H9 (cell line): ENCODE results near the gene NADSYN1. TPM values are rescaled to one million over a fixed set of nuclear protein-coding genes. Genes with fewer than 3 reads are reported as not detected.
A peak's percentile ranks its signal among the peaks of the same experiment; 100 is the strongest.

ENCODE experiments used
- DNase-seq: peaks from one replicate; pipeline ENCODE4 v3.0.0-alpha.2; 2017
- H2AFZ ChIP-seq: one replicate; pipeline ENCODE4 v1.6.1; 2013; ENCODE audit warnings: mild to moderate bottlenecking, low read length, control low read depth, moderate library complexity
- H2AK5ac ChIP-seq: 2 replicates; pipeline ENCODE4 v1.6.1; 2013; ENCODE audit warnings: low read length, control low read depth, mixed read lengths; ENCODE audit not compliant: insufficient read length
- H2BK120ac ChIP-seq: one replicate; pipeline ENCODE4 v1.6.1; 2013; ENCODE audit warnings: low read depth, mild to moderate bottlenecking, low read length, control low read depth, inconsistent platforms; ENCODE audit not compliant: poor library complexity, severe bottlenecking
- H2BK12ac ChIP-seq: 2 replicates; pipeline ENCODE4 v1.6.1; 2013; ENCODE audit warnings: low read length, control low read depth, mixed read lengths, low read depth; ENCODE audit not compliant: insufficient read length
- H2BK15ac ChIP-seq: 2 replicates; pipeline ENCODE4 v1.6.1; 2013; ENCODE audit warnings: low read depth, low read length, control low read depth
- H2BK20ac ChIP-seq: one replicate; pipeline ENCODE4 v1.6.1; 2013; ENCODE audit warnings: low read depth, mild to moderate bottlenecking, low read length, control low read depth, inconsistent platforms; ENCODE audit not compliant: poor library complexity, severe bottlenecking
- H2BK5ac ChIP-seq: 2 replicates; pipeline ENCODE4 v1.6.1; 2013; ENCODE audit warnings: low read length, control low read depth, mixed read lengths; ENCODE audit not compliant: insufficient read length
- H3K14ac ChIP-seq: 2 replicates; pipeline ENCODE4 v1.6.1; 2013; ENCODE audit warnings: low read length, control low read depth; ENCODE audit not compliant: insufficient read depth
- H3K18ac ChIP-seq: 2 replicates; pipeline ENCODE4 v1.6.1; 2013; ENCODE audit warnings: low read depth, mild to moderate bottlenecking, mixed read lengths, low read length, control low read depth; ENCODE audit not compliant: insufficient read length
- H3K23ac ChIP-seq: 2 replicates; pipeline ENCODE4 v1.6.1; 2013; ENCODE audit warnings: low read length, control low read depth, mixed read lengths, low read depth; ENCODE audit not compliant: insufficient read length
- H3K23me2 ChIP-seq: 2 replicates; pipeline ENCODE4 v1.6.1; 2013; ENCODE audit warnings: low read depth, mild to moderate bottlenecking, mixed read lengths, low read length, control low read depth; ENCODE audit not compliant: insufficient read length, poor library complexity, severe bottlenecking
- H3K27ac ChIP-seq: 2 replicates; pipeline ENCODE4 v1.5.1; 2013; ENCODE audit warnings: low read length, control low read depth, mixed read lengths, low read depth; ENCODE audit not compliant: insufficient read length
- H3K27me3 ChIP-seq: 2 replicates; pipeline ENCODE4 v1.6.1; 2013; ENCODE audit warnings: low read length, control low read depth, inconsistent platforms; ENCODE audit not compliant: insufficient read depth
- H3K4ac ChIP-seq: 2 replicates; pipeline ENCODE4 v1.6.1; 2013; ENCODE audit warnings: low read depth, mild to moderate bottlenecking, control low read depth, inconsistent platforms, low read length, moderate library complexity
- H3K4me1 ChIP-seq: 2 replicates; pipeline ENCODE4 v1.6.1; 2013; ENCODE audit warnings: low read length, control low read depth, inconsistent platforms; ENCODE audit not compliant: insufficient read depth
- H3K4me2 ChIP-seq: 2 replicates; pipeline ENCODE4 v1.6.1; 2013; ENCODE audit warnings: low read length, control low read depth, mixed read lengths; ENCODE audit not compliant: insufficient read length, insufficient read depth
- H3K56ac ChIP-seq: 2 replicates; pipeline ENCODE4 v1.6.1; 2013; ENCODE audit warnings: low read depth, mild to moderate bottlenecking, mixed read lengths, low read length, control low read depth; ENCODE audit not compliant: insufficient read length
- H3K79me1 ChIP-seq: 2 replicates; pipeline ENCODE4 v1.6.1; 2013; ENCODE audit warnings: low read depth, mild to moderate bottlenecking, moderate library complexity, low read length, control low read depth, inconsistent platforms; ENCODE audit not compliant: insufficient read depth, poor library complexity, severe bottlenecking
- H3K79me2 ChIP-seq: 2 replicates; pipeline ENCODE4 v1.6.1; 2013; ENCODE audit warnings: low read length, control low read depth, inconsistent platforms; ENCODE audit not compliant: insufficient read depth
- H3K9ac ChIP-seq: 2 replicates; pipeline ENCODE4 v1.6.1; 2013; ENCODE audit warnings: low read length, control low read depth, mixed read lengths; ENCODE audit not compliant: insufficient read length; ENCODE audit errors: extremely low read depth
- H3K9me3 ChIP-seq: one replicate; pipeline ENCODE4 v1.6.1; 2013; ENCODE audit warnings: low read depth, low read length, inconsistent platforms; ENCODE audit not compliant: control insufficient read depth
- H3T11ph ChIP-seq: one replicate; pipeline ENCODE4 v1.6.1; 2013; ENCODE audit warnings: mild to moderate bottlenecking, low read length, control low read depth, inconsistent platforms
- H4K20me1 ChIP-seq: one replicate; pipeline ENCODE4 v1.6.1; 2013; ENCODE audit not compliant: control insufficient read depth, insufficient read length, insufficient read depth
- H4K5ac ChIP-seq: 2 replicates; pipeline ENCODE4 v1.6.1; 2013; ENCODE audit warnings: low read depth, mild to moderate bottlenecking, mixed read lengths, low read length, control low read depth; ENCODE audit not compliant: insufficient read length
- H4K8ac ChIP-seq: replicated peaks from 2 replicates; pipeline ENCODE4 v1.6.1; 2013; ENCODE audit warnings: low read length, control low read depth, mixed read lengths, low read depth; ENCODE audit not compliant: insufficient read length
- H4K91ac ChIP-seq: 2 replicates; pipeline ENCODE4 v1.6.1; 2013; ENCODE audit warnings: low read depth, mild to moderate bottlenecking, moderate library complexity, mixed read lengths, low read length, control low read depth; ENCODE audit not compliant: insufficient read length
- H3K27ac Mint-ChIP-seq, 3 experiments: 2 replicates in 2 of 3; 3 replicates in 1 of 3; pipeline ENCODE4 v1.8.0; 2020 to 2021; ENCODE audit warnings: mixed read lengths in 3 of 3, mild to moderate bottlenecking in 1 of 3, moderate library complexity in 1 of 3
- H3K27me3 Mint-ChIP-seq: 2 replicates; pipeline ENCODE4 v1.8.0; 2021; ENCODE audit warnings: low read depth, mild to moderate bottlenecking, moderate library complexity, mixed read lengths
- H3K36me3 Mint-ChIP-seq, 3 experiments: 2 replicates in 2 of 3; 3 replicates in 1 of 3; pipeline ENCODE4 v1.8.0; 2020 to 2021; ENCODE audit warnings: low read depth in 3 of 3, mixed read lengths in 3 of 3; ENCODE audit not compliant: insufficient read depth in 1 of 3
- H3K4me1 Mint-ChIP-seq, 2 experiments: 2 replicates each; pipeline ENCODE4 v1.8.0; 2020; ENCODE audit warnings: mixed read lengths in 2 of 2
- H3K4me3 Mint-ChIP-seq, 2 experiments: 2 replicates in 1 of 2; 3 replicates in 1 of 2; pipeline ENCODE4 v1.8.0; 2020 to 2021; ENCODE audit warnings: mild to moderate bottlenecking in 2 of 2, mixed read lengths in 2 of 2, moderate library complexity in 1 of 2
- H3K9me3 Mint-ChIP-seq, 2 experiments: 2 replicates in 1 of 2; 3 replicates in 1 of 2; pipeline ENCODE4 v1.8.0; 2020; ENCODE audit warnings: mild to moderate bottlenecking in 2 of 2, mixed read lengths in 2 of 2, moderate library complexity in 1 of 2
- WGBS: extraction: QIAGEN DNeasy Blood & Tissue Kit; methylation state at CpG from one replicate; pipeline ENCODE4 v1.1.7; 2013; ENCODE audit warnings: missing lambda C conversion rate, low lambda C conversion rate, mixed read lengths; ENCODE audit not compliant: insufficient read length; ENCODE audit errors: extremely low coverage; 5-methylcytosine and 5-hydroxymethylcytosine counted together
- total RNA-seq: library from RNA; stranded (reverse); gene quantifications from 2 replicates; pipeline ENCODE4 v1.2.1, GENCODE V29; 2021
- TF ChIP-seq, protein P1 (sequence below): fragments of 200-600 bp; sonication (generic); conservative IDR thresholded peaks from 3 replicates; pipeline ENCODE4 v1.8.0; 2021; ENCODE audit warnings: antibody characterized with exemption, mild to moderate bottlenecking

Gene NADSYN1
- total RNA-seq, 1 experiment from 2014 or later = 44.2 TPM

DNA sequence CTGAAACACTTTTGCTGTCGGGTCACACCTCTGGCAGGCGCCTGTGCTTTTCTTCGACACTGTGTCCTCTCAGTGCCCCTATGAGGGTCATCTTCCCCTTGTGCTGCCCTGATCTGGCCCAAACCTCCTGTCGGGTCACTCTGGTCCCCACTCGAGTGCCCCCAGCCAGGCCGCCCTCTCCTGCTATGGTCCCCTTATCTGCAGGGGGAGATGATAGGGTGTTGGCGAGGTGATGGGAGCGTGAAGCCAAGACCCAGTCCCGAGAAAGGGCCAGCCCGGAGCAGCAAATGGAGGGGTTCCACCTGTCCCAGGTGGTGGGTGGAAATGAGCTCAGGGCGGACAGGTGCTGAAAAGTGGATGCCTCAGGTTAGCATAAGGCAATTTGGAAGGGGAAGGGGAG is 9.7 kb downstream of the NADSYN1 start:
- Mint-ChIP-seq H3K27ac (peak overlapping the region in 2 of 3 experiments; percentile 20 to 68; a peak in 3 of 7 replicates), H3K27me3 (no peaks in the 10 kb centered on the region; the same call in 1 of the 2 replicates), H3K4me3 (no peak overlapping the region), H3K4me1 (peaks cover 0 to 3% of the 10 kb centered on the region in 2 experiments; a peak in 3 of 4 replicates), H3K9me3 (peaks cover 2 to 3% of the 10 kb centered on the region in 2 experiments; a peak in 4 of 5 replicates), H3K36me3 (peaks cover 30 to 79% (median 51%) of the 10 kb centered on the region in 3 experiments; a peak in 6 of 7 replicates)
- Histone ChIP-seq H2AFZ (no peak overlapping the region), H3K23ac (no peak overlapping the region), H3K23me2 (no peaks in the 10 kb centered on the region), H3K27ac (no peak overlapping the region), H2AK5ac (no peak overlapping the region), H3K27me3 (no peaks in the 10 kb centered on the region), H2BK120ac (no peak overlapping the region), H3K14ac (no peak overlapping the region; the same call in 1 of the 2 replicates), H2BK20ac (no peak overlapping the region), H3K4me2 (no peak overlapping the region), H4K8ac (no peak overlapping the region), H3K9ac (no peak overlapping the region), H3K4me1 (no peaks in the 10 kb centered on the region), H2BK15ac (no peak overlapping the region), H4K20me1 (no peaks in the 10 kb centered on the region), H2BK12ac (no peak overlapping the region), H2BK5ac (no peak overlapping the region), H3K56ac (no peak overlapping the region), H3K9me3 (peaks cover under 1% of the 10 kb centered on the region), H3K4ac (no peak overlapping the region), H4K5ac (no peak overlapping the region), H3K79me1 (no peaks in the 10 kb centered on the region), H3K18ac (no peak overlapping the region), H3T11ph (no peak overlapping the region), H4K91ac (no peak overlapping the region), H3K79me2 (no peaks in the 10 kb centered on the region)
- no CpG with 5 or more reads among the region's 11 CpGs for WGBS
- DNase-seq = no peak
- TF ChIP-seq, protein P1, sequence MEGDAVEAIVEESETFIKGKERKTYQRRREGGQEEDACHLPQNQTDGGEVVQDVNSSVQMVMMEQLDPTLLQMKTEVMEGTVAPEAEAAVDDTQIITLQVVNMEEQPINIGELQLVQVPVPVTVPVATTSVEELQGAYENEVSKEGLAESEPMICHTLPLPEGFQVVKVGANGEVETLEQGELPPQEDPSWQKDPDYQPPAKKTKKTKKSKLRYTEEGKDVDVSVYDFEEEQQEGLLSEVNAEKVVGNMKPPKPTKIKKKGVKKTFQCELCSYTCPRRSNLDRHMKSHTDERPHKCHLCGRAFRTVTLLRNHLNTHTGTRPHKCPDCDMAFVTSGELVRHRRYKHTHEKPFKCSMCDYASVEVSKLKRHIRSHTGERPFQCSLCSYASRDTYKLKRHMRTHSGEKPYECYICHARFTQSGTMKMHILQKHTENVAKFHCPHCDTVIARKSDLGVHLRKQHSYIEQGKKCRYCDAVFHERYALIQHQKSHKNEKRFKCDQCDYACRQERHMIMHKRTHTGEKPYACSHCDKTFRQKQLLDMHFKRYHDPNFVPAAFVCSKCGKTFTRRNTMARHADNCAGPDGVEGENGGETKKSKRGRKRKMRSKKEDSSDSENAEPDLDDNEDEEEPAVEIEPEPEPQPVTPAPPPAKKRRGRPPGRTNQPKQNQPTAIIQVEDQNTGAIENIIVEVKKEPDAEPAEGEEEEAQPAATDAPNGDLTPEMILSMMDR = no peak
